GM13977 (cell line): Measurements from ENCODE around the gene SLC4A2.

Experiments
- DNase-seq: peaks from one replicate; pipeline ENCODE4 v3.0.0; 2012; ENCODE audit warnings: low spot score
- in situ Hi-C: fragments of 300-500 bp; cut with MboI; formaldehyde crosslinking; loops from one replicate; pipeline ENCODE4 v1.12.0; 2022; ENCODE audit warnings: low sequenced_read_pairs, low pct_unique_long_range_greater_than_20kb, mixed read lengths, inconsistent platforms; ENCODE audit not compliant: unreplicated experiment
- TF ChIP-seq, protein P1 (sequence below): IDR thresholded peaks from 2 replicates; pipeline ENCODE4 v1.5.1; 2012; ENCODE audit warnings: mild to moderate bottlenecking, control low read depth; ENCODE audit not compliant: insufficient read depth; ENCODE audit errors: extremely low read depth, missing control alignments

Gene SLC4A2

DNA sequence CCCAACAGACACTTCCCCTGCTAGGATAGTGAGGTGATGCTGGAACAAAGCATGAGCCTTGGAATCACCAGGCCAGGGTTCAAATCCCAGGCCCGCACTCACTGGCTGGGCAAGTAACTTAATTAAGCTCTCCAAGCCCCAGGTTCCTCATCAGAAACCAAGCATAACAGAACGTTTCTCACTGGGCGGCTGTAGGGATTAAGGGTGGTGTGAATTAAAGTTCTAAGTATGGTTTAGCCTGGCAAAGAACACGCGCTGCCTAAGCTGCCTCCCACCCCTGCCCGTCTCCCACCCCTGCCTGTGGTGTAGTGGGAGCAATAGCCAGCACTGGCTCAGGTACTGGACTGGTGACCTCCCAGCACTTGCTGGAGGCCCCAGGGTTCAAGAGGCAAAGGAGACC, 5.6 kb downstream of the SLC4A2 start:
- TF ChIP-seq, protein P1, sequence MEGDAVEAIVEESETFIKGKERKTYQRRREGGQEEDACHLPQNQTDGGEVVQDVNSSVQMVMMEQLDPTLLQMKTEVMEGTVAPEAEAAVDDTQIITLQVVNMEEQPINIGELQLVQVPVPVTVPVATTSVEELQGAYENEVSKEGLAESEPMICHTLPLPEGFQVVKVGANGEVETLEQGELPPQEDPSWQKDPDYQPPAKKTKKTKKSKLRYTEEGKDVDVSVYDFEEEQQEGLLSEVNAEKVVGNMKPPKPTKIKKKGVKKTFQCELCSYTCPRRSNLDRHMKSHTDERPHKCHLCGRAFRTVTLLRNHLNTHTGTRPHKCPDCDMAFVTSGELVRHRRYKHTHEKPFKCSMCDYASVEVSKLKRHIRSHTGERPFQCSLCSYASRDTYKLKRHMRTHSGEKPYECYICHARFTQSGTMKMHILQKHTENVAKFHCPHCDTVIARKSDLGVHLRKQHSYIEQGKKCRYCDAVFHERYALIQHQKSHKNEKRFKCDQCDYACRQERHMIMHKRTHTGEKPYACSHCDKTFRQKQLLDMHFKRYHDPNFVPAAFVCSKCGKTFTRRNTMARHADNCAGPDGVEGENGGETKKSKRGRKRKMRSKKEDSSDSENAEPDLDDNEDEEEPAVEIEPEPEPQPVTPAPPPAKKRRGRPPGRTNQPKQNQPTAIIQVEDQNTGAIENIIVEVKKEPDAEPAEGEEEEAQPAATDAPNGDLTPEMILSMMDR: no peak
- DNase-seq: no peak
- in situ Hi-C loops: no loop called here

DNA sequence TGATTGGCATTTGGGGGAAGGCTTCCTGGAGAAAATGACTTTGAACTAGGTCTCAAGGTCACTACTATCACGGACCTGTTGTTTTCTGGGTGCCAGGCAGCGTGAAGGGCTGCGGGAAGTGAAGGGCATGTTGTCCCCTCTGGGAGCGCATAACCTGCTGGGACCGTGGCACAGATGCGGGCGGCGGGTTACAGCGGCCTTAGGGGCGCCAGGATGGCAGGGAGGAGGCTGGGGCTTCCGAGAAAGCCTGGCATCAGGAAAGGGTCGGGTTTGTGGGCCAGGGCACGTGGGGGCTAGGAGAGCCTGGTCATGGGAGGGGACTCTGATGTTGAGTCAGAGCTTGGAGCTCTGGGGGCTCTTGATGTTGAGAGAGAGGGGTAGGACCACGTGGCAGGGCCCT, 6.1 kb downstream of the SLC4A2 start:
- TF ChIP-seq, protein P1: no peak
- no peak for DNase-seq
- in situ Hi-C loops: no loop called here

DNA sequence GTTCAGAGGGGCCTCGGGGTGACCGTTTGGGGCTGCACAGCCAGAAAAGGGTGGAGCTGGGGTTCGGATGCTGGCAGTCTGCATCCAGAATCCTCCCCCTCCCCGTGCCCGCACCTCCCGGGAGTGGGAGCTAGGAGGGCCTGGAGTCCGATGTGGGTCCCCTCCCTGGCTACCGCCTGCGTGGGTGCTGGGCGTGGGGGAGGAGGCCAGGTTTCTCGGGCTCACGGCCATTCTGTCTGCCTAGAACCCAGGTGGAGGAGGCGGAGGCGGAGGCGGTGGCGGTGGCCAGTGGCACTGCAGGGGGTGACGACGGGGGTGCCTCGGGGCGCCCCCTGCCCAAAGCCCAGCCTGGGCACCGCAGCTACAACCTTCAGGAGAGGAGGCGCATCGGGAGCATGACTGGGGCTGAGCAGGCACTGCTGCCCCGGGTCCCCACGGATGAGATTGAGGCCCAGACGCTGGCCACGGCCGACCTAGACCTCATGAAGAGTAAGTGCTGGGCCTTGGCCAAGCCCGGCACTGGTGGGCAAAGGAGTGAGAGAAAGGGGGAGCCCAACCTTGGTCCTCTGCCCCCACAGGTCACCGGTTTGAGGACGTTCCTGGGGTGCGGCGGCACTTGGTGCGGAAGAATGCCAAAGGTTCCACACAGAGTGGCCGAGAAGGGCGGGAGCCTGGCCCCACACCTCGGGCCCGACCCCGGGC, 7.0 kb downstream of the SLC4A2 start:
- DNase-seq: no peak
- TF ChIP-seq, protein P1: no peak
- in situ Hi-C loops: no loop called here

DNA sequence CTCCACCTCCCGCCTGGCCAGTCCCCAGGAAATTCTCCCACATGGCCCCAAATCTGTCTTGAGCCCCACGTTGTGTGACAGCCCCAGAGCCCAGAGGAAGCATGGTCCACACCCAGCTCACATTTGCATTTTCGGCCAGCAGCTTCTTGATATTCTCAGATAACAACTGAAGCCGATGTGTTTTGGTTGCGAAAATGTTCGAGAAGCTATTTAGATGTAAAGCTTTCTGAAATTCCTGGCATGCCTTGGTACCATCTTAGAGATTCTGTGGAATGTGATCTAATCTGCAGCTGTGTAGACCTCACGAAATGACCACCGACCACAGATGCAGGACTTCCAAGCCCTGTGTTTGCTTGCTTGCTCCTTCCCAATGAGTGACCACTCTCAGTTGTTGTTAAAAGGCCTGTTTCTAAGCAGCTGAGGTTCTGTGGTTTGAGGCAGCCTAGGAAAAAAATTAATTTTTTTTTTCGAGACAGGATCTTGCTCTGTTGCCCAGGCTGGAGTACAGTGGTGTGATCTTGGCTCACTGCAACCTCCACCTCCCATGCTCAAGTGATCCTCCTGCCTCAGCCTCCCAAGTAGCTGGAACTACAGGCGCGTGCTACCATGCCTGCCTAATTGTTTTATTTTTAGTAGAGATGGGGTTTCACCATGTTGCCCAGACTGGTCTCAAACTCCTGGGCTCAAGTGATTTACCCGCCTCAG, 8.8 kb downstream of the SLC4A2 start:
- no peak for DNase-seq
- in situ Hi-C loops: no loop called here
- TF ChIP-seq, protein P1: no peak

DNA sequence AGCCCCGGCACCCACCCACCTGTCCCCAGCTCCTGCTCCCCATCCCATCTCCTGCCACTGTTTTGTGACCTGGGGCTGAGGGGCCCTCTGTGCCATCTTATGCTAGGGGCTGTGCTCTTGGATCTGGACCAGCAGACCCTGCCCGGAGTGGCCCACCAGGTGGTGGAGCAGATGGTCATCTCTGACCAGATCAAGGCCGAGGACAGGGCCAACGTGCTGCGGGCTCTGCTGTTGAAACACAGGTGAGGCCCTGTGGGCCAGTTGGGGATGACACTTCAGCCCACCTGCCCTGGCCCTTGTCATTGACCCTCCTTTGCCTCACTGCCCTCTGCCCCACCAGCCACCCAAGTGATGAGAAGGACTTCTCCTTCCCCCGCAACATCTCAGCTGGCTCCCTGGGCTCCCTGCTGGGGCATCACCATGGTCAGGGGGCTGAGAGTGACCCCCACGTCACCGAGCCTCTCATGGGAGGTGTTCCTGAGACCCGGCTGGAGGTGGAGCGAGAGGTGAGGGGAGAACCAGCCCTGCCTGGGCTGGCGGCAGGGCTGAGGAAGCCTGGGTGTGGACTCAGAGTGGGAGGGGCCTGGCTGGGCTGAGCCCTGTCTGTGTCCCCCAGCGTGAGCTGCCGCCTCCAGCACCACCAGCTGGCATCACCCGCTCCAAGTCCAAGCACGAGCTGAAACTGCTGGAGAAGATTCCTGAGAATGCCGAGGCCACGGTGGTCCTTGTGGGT, 10.6 kb downstream of the SLC4A2 start:
- in situ Hi-C loops: no loop called here
- DNase-seq: no peak
- TF ChIP-seq, protein P1: no peak

DNA sequence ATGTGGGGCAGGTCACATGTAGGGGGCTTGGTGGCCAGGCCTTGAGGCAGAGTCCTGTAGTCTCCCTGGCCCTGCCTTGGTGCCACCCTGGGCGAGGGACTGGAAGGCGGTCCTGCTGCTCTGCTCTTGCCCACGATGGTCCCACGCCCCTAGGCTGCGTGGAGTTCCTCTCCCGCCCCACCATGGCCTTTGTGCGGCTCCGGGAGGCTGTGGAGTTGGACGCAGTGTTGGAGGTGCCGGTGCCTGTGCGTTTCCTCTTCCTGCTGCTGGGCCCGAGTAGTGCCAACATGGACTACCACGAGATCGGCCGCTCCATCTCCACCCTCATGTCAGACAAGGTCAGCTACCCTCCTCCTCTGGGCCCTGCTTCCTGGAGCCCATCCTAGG, 11.2 kb downstream of the SLC4A2 start:
- in situ Hi-C loops: no loop called here
- TF ChIP-seq, protein P1: no peak
- DNase-seq: no peak
